WERI-Rb-1 (cell line): ENCODE data around the gene SYNPO2.

Experiments used
- DNase-seq: peaks from one replicate; pipeline ENCODE4 v3.0.0-alpha.2; 2020
- H3K27ac ChIP-seq: fragments of 250-450 bp; sonication (Bioruptor Pico); 2 replicates; pipeline ENCODE4 v1.5.1; 2020; ENCODE audit warnings: mild to moderate bottlenecking, moderate library complexity
- H3K27me3 ChIP-seq: fragments of 250-450 bp; sonication (Bioruptor Pico); 2 replicates; pipeline ENCODE4 v1.5.1; 2021; ENCODE audit warnings: mild to moderate bottlenecking, low read depth, moderate library complexity; ENCODE audit not compliant: insufficient read depth, severe bottlenecking
- H3K36me3 ChIP-seq: fragments of 250-450 bp; sonication (Bioruptor Pico); 2 replicates; pipeline ENCODE4 v1.5.1; 2020; ENCODE audit warnings: mild to moderate bottlenecking, moderate library complexity
- H3K4me3 ChIP-seq: 2 replicates; pipeline ENCODE4 v1.5.1; 2011; ENCODE audit warnings: low read depth, mild to moderate bottlenecking, control low read depth, low read length
- H3K9me3 ChIP-seq: fragments of 250-450 bp; sonication (Bioruptor Pico); 2 replicates; pipeline ENCODE4 v1.5.1; 2021; ENCODE audit warnings: mild to moderate bottlenecking, moderate library complexity; ENCODE audit not compliant: severe bottlenecking
- CTCF ChIP-seq: IDR thresholded peaks from 2 replicates; pipeline ENCODE4 v1.5.1; 2011; ENCODE audit warnings: low read depth, mild to moderate bottlenecking, control low read depth, inconsistent platforms, low read length

SYNPO2 gene

GRCh38 chr4:118992149-118992548, 103.5 kb downstream of the SYNPO2 start:
- Histone ChIP-seq H3K4me3 (no peak overlapping the region), H3K9me3 (no peaks in the 10 kb centered on the region), H3K36me3 (no peaks in the 10 kb centered on the region), H3K27me3 (no peaks in the 10 kb centered on the region), H3K27ac (no peak overlapping the region)
- TF ChIP-seq CTCF: no peak
- no peak for DNase-seq

GRCh38 chr4:118993333-118993732, 104.7 kb downstream of the SYNPO2 start:
- no peak overlapping the region for H3K4me3 ChIP-seq
- no peak overlapping the region for H3K27ac ChIP-seq
- no peaks in the 10 kb centered on the region for H3K36me3 ChIP-seq
- no peak for TF ChIP-seq CTCF
- H3K27me3 ChIP-seq: no peaks in the 10 kb centered on the region
- DNase-seq: no peak
- H3K9me3 ChIP-seq: no peaks in the 10 kb centered on the region

- no peaks in the 10 kb centered on the region for H3K36me3 ChIP-seq
- H3K4me3 ChIP-seq: no peak overlapping the region
- DNase-seq: no peak
- H3K9me3 ChIP-seq: no peaks in the 10 kb centered on the region
- no peaks in the 10 kb centered on the region for H3K27me3 ChIP-seq
- no peak overlapping the region for H3K27ac ChIP-seq
- TF ChIP-seq CTCF: no peak
Measured at GRCh38 chr4:118994030-118994429, 105.4 kb downstream of the SYNPO2 start.

- Histone ChIP-seq H3K27ac (no peak overlapping the region), H3K9me3 (no peaks in the 10 kb centered on the region), H3K36me3 (no peaks in the 10 kb centered on the region), H3K4me3 (no peak overlapping the region), H3K27me3 (no peaks in the 10 kb centered on the region)
- DNase-seq: no peak
- TF ChIP-seq CTCF: no peak
Measured at GRCh38 chr4:118995693-118996391, 107.2 kb downstream of the SYNPO2 start.

- TF ChIP-seq CTCF: no peak
- Histone ChIP-seq H3K36me3 (no peaks in the 10 kb centered on the region), H3K4me3 (no peak overlapping the region), H3K27me3 (no peaks in the 10 kb centered on the region), H3K27ac (no peak overlapping the region), H3K9me3 (no peaks in the 10 kb centered on the region)
- DNase-seq: no peak
Measured at GRCh38 chr4:118997601-118998000, 108.9 kb downstream of the SYNPO2 start.

GRCh38 chr4:118999919-119000318, 111.3 kb downstream of the SYNPO2 start:
- no peaks in the 10 kb centered on the region for H3K27me3 ChIP-seq
- H3K27ac ChIP-seq: no peak overlapping the region
- no peaks in the 10 kb centered on the region for H3K9me3 ChIP-seq
- DNase-seq: no peak
- no peak for TF ChIP-seq CTCF
- H3K36me3 ChIP-seq: no peaks in the 10 kb centered on the region
- no peak overlapping the region for H3K4me3 ChIP-seq
